H1 (cell line): ENCODE results near the gene PDE4B. TPM values are rescaled to one million over a fixed set of nuclear protein-coding genes. Genes with fewer than 3 reads are reported as not detected.

Experiments
- CTCF ChIA-PET: fragments of 300-600 bp; sonication (Branson Sonifier 250); formaldehyde crosslinking; loops from one replicate; lab custom pipeline; 2021; ENCODE audit not compliant: partially characterized antibody; lab: Charles Lee
- POLR2A ChIA-PET: fragments of 300-600 bp; sonication (Branson Sonifier 250); formaldehyde crosslinking; loops from one replicate; lab custom pipeline; 2021; ENCODE audit warnings: inconsistent platforms; ENCODE audit not compliant: partially characterized antibody; lab: Charles Lee
- DNase-seq, 2 experiments: peaks; one replicate each; pipeline versions ENCODE4 v3.0.0 to v3.0.0-alpha.2; 2010 to 2022; ENCODE audit warnings: low spot score in 2 of 2, low read depth in 1 of 2, mixed read lengths in 1 of 2
- FAIRE-seq: peaks from 2 replicates; lab custom pipeline; 2011; peaks lifted over from hg19 to GRCh38; lab: Jason Lieb, UNC
- H2AFZ ChIP-seq: 2 replicates; pipeline ENCODE4 v1.8.1; 2012; ENCODE audit warnings: low read length, inconsistent platforms
- H2AK5ac ChIP-seq: 2 replicates; pipeline ENCODE4 v1.6.1; 2013; ENCODE audit warnings: low read depth, low read length
- H2BK120ac ChIP-seq: replicated peaks from 2 replicates; pipeline ENCODE3; 2013; ENCODE audit warnings: low read depth, low read length, inconsistent platforms
- H2BK12ac ChIP-seq: 2 replicates; pipeline ENCODE4 v1.6.1; 2013; ENCODE audit warnings: low read depth, low read length
- H2BK15ac ChIP-seq: 2 replicates; pipeline ENCODE4 v1.6.1; 2013; ENCODE audit warnings: low read length
- H2BK20ac ChIP-seq: 2 replicates; pipeline ENCODE4 v1.6.1; 2013; ENCODE audit warnings: low read length
- H2BK5ac ChIP-seq: 2 replicates; pipeline ENCODE4 v1.6.1; 2013; ENCODE audit warnings: low read depth, low read length
- H3K14ac ChIP-seq: 2 replicates; pipeline ENCODE4 v1.6.1; 2013; ENCODE audit warnings: inconsistent platforms; ENCODE audit not compliant: insufficient read length
- H3K18ac ChIP-seq: 2 replicates; pipeline ENCODE4 v1.6.1; 2013; ENCODE audit warnings: low read length; ENCODE audit errors: extremely low read depth
- H3K23ac ChIP-seq: 2 replicates; pipeline ENCODE4 v1.6.1; 2013; ENCODE audit warnings: inconsistent platforms; ENCODE audit not compliant: insufficient read length
- H3K23me2 ChIP-seq: 2 replicates; pipeline ENCODE4 v1.6.1; 2013; ENCODE audit warnings: low read depth, low read length
- H3K27ac ChIP-seq: 2 replicates; pipeline ENCODE4 v1.6.1; 2011; ENCODE audit warnings: low read depth, low read length, inconsistent platforms
- H3K27me3 ChIP-seq, 4 experiments: replicated peaks in 1 of 4; 1 replicate in 1 of 4; 2 replicates in 3 of 4; pipeline versions ENCODE4 v1.6.1 to v1.8.1; 2011 to 2013; ENCODE audit warnings: low read length in 3 of 4, mild to moderate bottlenecking in 3 of 4, inconsistent platforms in 2 of 4, mixed read lengths in 2 of 4, moderate library complexity in 1 of 4; ENCODE audit not compliant: control insufficient read depth in 3 of 4, insufficient read depth in 3 of 4; ENCODE audit errors: extremely low read depth in 1 of 4
- H3K36me3 ChIP-seq, 4 experiments: 2 replicates each; pipeline versions ENCODE4 v1.6.1 to v1.8.1; 2011 to 2013; ENCODE audit warnings: mild to moderate bottlenecking in 4 of 4, low read length in 3 of 4, moderate library complexity in 2 of 4, control low read depth in 1 of 4, inconsistent platforms in 1 of 4; ENCODE audit not compliant: insufficient read depth in 4 of 4, control insufficient read depth in 2 of 4
- H3K4ac ChIP-seq: replicated peaks from 2 replicates; pipeline ENCODE3; 2013; ENCODE audit warnings: low read length, low read depth, mixed read lengths, inconsistent platforms; ENCODE audit not compliant: insufficient read length
- H3K4me1 ChIP-seq, 4 experiments: replicated peaks in 1 of 4; 1 replicate in 1 of 4; 2 replicates in 3 of 4; pipeline versions ENCODE4 v1.6.1 to v1.8.1; 2011 to 2013; ENCODE audit warnings: low read length in 3 of 4, inconsistent platforms in 2 of 4, mixed read lengths in 1 of 4; ENCODE audit not compliant: insufficient read depth in 4 of 4, control insufficient read depth in 3 of 4
- H3K4me2 ChIP-seq, 2 experiments: 2 replicates each; pipeline versions ENCODE4 v1.6.1 to v1.8.1; 2011 to 2013; ENCODE audit warnings: low read depth in 2 of 2, low read length in 2 of 2, control low read depth in 1 of 2, inconsistent platforms in 1 of 2, mild to moderate bottlenecking in 1 of 2; ENCODE audit not compliant: insufficient read depth in 1 of 2
- H3K4me3 ChIP-seq, 4 experiments: fragments of 200-600, 300-600 bp in 1 of 4; sonication (generic), shearing (Covaris generic), sonication (Bioruptor Twin) in 1 of 4; 2 replicates each; pipeline versions ENCODE4 v1.5.1 to v1.8.1; 2011 to 2016; ENCODE audit warnings: low read length in 4 of 4, low read depth in 3 of 4, control low read depth in 2 of 4, inconsistent platforms in 2 of 4, mild to moderate bottlenecking in 2 of 4, mixed read lengths in 1 of 4, moderate library complexity in 1 of 4; ENCODE audit not compliant: insufficient read depth in 2 of 4; ENCODE audit errors: extremely low read depth in 1 of 4
- H3K56ac ChIP-seq: replicated peaks from 2 replicates; pipeline ENCODE3; 2013; ENCODE audit warnings: low read depth, mild to moderate bottlenecking, mixed read lengths, low read length, inconsistent platforms; ENCODE audit not compliant: insufficient read length
- H3K79me1 ChIP-seq: 2 replicates; pipeline ENCODE4 v1.6.1; 2013; ENCODE audit warnings: low read depth, low read length, control low read depth
- H3K79me2 ChIP-seq, 2 experiments: 2 replicates each; pipeline versions ENCODE4 v1.6.1 to v1.8.1; 2012 to 2013; ENCODE audit warnings: low read length in 2 of 2, mild to moderate bottlenecking in 2 of 2, inconsistent platforms in 1 of 2; ENCODE audit not compliant: insufficient read depth in 2 of 2, control insufficient read depth in 1 of 2
- H3K9ac ChIP-seq, 4 experiments: replicated peaks in 1 of 4; 1 replicate in 1 of 4; 2 replicates in 3 of 4; pipeline versions ENCODE4 v1.6.1 to v1.8.1; 2011 to 2013; ENCODE audit warnings: low read depth in 3 of 4, low read length in 3 of 4, control low read depth in 2 of 4, mild to moderate bottlenecking in 2 of 4, moderate library complexity in 2 of 4, inconsistent platforms in 1 of 4; ENCODE audit errors: extremely low read depth in 1 of 4
- H3K9me3 ChIP-seq, 2 experiments: 2 replicates each; pipeline versions ENCODE4 v1.6.1 to v1.8.1; 2012 to 2013; ENCODE audit warnings: mild to moderate bottlenecking in 2 of 2, moderate library complexity in 2 of 2, control low read depth in 1 of 2, inconsistent platforms in 1 of 2, low read depth in 1 of 2, low read length in 1 of 2, mixed read lengths in 1 of 2; ENCODE audit not compliant: insufficient read depth in 2 of 2
- H4K20me1 ChIP-seq, 2 experiments: replicated peaks in 1 of 2; 2 replicates each; pipeline versions ENCODE3 to v1.8.1; 2011 to 2013; ENCODE audit warnings: inconsistent platforms in 2 of 2, low read length in 2 of 2, mild to moderate bottlenecking in 1 of 2; ENCODE audit not compliant: insufficient read depth in 2 of 2, control insufficient read depth in 1 of 2
- H4K5ac ChIP-seq: 2 replicates; pipeline ENCODE4 v1.6.1; 2013; ENCODE audit warnings: low read length, low read depth, mixed read lengths, inconsistent platforms; ENCODE audit not compliant: insufficient read length
- H4K8ac ChIP-seq: 2 replicates; pipeline ENCODE4 v1.8.0; 2013; ENCODE audit warnings: mild to moderate bottlenecking, moderate library complexity, low read length, inconsistent platforms; ENCODE audit not compliant: insufficient read depth; ENCODE audit errors: extremely low read depth
- H4K91ac ChIP-seq: replicated peaks from 2 replicates; pipeline ENCODE3; 2013; ENCODE audit warnings: low read length, mixed read lengths, inconsistent platforms; ENCODE audit not compliant: insufficient read length
- ATF2 ChIP-seq: IDR thresholded peaks from 2 replicates; pipeline ENCODE4 v1.6.1; 2012; ENCODE audit warnings: low read length, inconsistent platforms
- BACH1 ChIP-seq: IDR thresholded peaks from 2 replicates; pipeline ENCODE4 v1.6.1; 2012; ENCODE audit warnings: low read length, improper control_type of control experiment
- GTF2F1 ChIP-seq: IDR thresholded peaks from 2 replicates; pipeline ENCODE4 v1.6.1; 2012; ENCODE audit warnings: low read depth, low read length, improper control_type of control experiment, borderline replicate concordance
- HDAC6 ChIP-seq: IDR thresholded peaks from one replicate; pipeline ENCODE4 v1.7.1; 2012; ENCODE audit warnings: low read depth, mild to moderate bottlenecking, inconsistent platforms, low read length, moderate library complexity
- JUN ChIP-seq: IDR thresholded peaks from 2 replicates; pipeline ENCODE4 v1.6.1; 2011; ENCODE audit warnings: low read depth, mild to moderate bottlenecking, improper control_type of control experiment, low read length
- KDM1A ChIP-seq: fragments of 200-600, 300-600 bp; sonication (generic); IDR thresholded peaks from 2 replicates; pipeline ENCODE4 v1.7.1; 2016; ENCODE audit warnings: mild to moderate bottlenecking, low read length, borderline replicate concordance
- RAD21 ChIP-seq, 2 experiments: IDR thresholded peaks in 1 of 2; conservative IDR thresholded peaks in 1 of 2; 2 replicates each; pipeline ENCODE4 v1.6.1; 2011; ENCODE audit warnings: low read depth in 2 of 2, low read length in 2 of 2, improper control_type of control experiment in 1 of 2, inconsistent platforms in 1 of 2, mild to moderate bottlenecking in 1 of 2, moderate library complexity in 1 of 2
- SIX5 ChIP-seq: IDR thresholded peaks from 2 replicates; pipeline ENCODE4 v1.6.1; 2011; ENCODE audit warnings: mild to moderate bottlenecking, low read depth, low read length
- ZNF274 ChIP-seq: IDR thresholded peaks from 2 replicates; pipeline ENCODE4 v1.7.0; 2012; ENCODE audit warnings: low read length, borderline replicate concordance; ENCODE audit errors: extremely low read depth
- WGBS, 2 experiments: shearing (Covaris generic) in 1 of 2; methylation state at CpG; one replicate each; pipeline versions ENCODE4 v1.1.6 to v1.1.7; 2013 to 2015; ENCODE audit warnings: low lambda C conversion rate in 2 of 2, mixed read lengths in 2 of 2, inconsistent platforms in 1 of 2, low coverage in 1 of 2, missing lambda C conversion rate in 1 of 2; ENCODE audit not compliant: insufficient replicate concordance in 2 of 2, insufficient coverage in 1 of 2, insufficient read length in 1 of 2; ENCODE audit errors: extremely low coverage in 1 of 2, missing lambda C conversion rate in 1 of 2; 5-methylcytosine and 5-hydroxymethylcytosine counted together
- polyA plus RNA-seq, 7 experiments: library from polyadenylated mRNA; depleted of rRNA in 3 of 7; stranded (reverse) in 5 of 7; unstranded in 2 of 7; fragments of >200 nt in 5 of 7; fragments of 200-250 nt in 2 of 7; gene quantifications; 1 replicate in 5 of 7; 2 replicates in 1 of 7; 4 replicates in 1 of 7; pipeline versions ENCODE4 v1.2.1 to v1.2.3, GENCODE V29; 2011 to 2013; ENCODE audit warnings: missing spikeins in 2 of 7, mixed read lengths in 2 of 7
- total RNA-seq: library from RNA; stranded (reverse); fragmentation: NEBNext Ultra II Directional; extraction: Animal tissue kit (Norgen Biotek cat#: 25700); gene quantifications from 2 replicates; pipeline ENCODE4 v1.2.1, GENCODE V29; 2021

PDE4B gene
- total and polyA plus RNA-seq, 2 of the 8 experiments (the other 6 are each of a cell fraction or from before 2014, with no cell fraction given), result 5.0 to 15.1 TPM

GRCh38 chr1:65744731-65745130, 48.0 kb upstream of the PDE4B start:
- no peak overlapping the region for H3K27ac ChIP-seq
- no peaks in the 10 kb centered on the region for H3K36me3 ChIP-seq
- no peak overlapping the region for H3K56ac ChIP-seq
- FAIRE-seq (no peak), DNase-seq (no peak)
- H3K79me1 ChIP-seq, result no peaks in the 10 kb centered on the region
- H3K23ac ChIP-seq, result no peak overlapping the region
- H4K91ac ChIP-seq, result no peak overlapping the region
- H4K20me1 ChIP-seq, result no peaks in the 10 kb centered on the region
- peaks cover 15 to 16% of the 10 kb centered on the region in 2 experiments for H3K9me3 ChIP-seq
- no peak overlapping the region for H2AFZ ChIP-seq
- no peak overlapping the region for H3K4ac ChIP-seq
- H3K4me3 ChIP-seq, result no peak overlapping the region
- H3K4me1 ChIP-seq, result no peaks in the 10 kb centered on the region
- H2BK120ac ChIP-seq, result no peak overlapping the region
- H2BK20ac ChIP-seq, result no peak overlapping the region
- no peaks in the 10 kb centered on the region for H3K27me3 ChIP-seq
- no peak overlapping the region for H2BK15ac ChIP-seq
- no peak overlapping the region for H3K14ac ChIP-seq
- H4K8ac ChIP-seq, result no peak overlapping the region
- no peak overlapping the region for H4K5ac ChIP-seq
- WGBS, 2 experiments, result 100% methylated on average over 1 of the region's 1 CpG; no CpG with 5 or more reads in 1 of the 2 experiments
- H3K23me2 ChIP-seq, result no peaks in the 10 kb centered on the region
- no peak overlapping the region for H2BK5ac ChIP-seq
- ChIA-PET CTCF (no interaction called here), POLR2A (no interaction called here)
- no peak overlapping the region for H2AK5ac ChIP-seq
- H3K79me2 ChIP-seq, result no peaks in the 10 kb centered on the region
- no peak for TF ChIP-seq HDAC6
- TF ChIP-seq KDM1A, result no peak
- no peak for TF ChIP-seq GTF2F1
- TF ChIP-seq SIX5, result no peak
- TF ChIP-seq BACH1, result no peak
- no peak for TF ChIP-seq RAD21 (IDR thresholded peaks at IDR 0.05 in 1 of 2, conservative IDR thresholded peaks at IDR 0.05 in 1 of 2; ENCODE audit: low read depth in 2 of 2, low read length in 2 of 2)
- no peak for TF ChIP-seq ZNF274
- no peak for TF ChIP-seq JUN
- no peak for TF ChIP-seq ATF2
- TF ChIP-seq, all 59 proteins: peak for 0
- no peak overlapping the region for H3K4me2 ChIP-seq
- no peak overlapping the region for H3K18ac ChIP-seq
- no peak overlapping the region for H2BK12ac ChIP-seq
- no peak overlapping the region for H3K9ac ChIP-seq
